HepG2 (cell line): Measurements from ENCODE around the gene CAPN9. TPM values are rescaled to one million over a fixed set of nuclear protein-coding genes. Genes with fewer than 3 reads are reported as not detected.

ENCODE experiments used
- AHDC1 ChIP-seq: sonication (generic); formaldehyde crosslinking; IDR thresholded peaks from 2 replicates; pipeline ENCODE4 v1.5.1; 2020; ENCODE audit warnings: mild to moderate bottlenecking, missing genetic modification reagents, borderline replicate concordance
- ATF5 ChIP-seq: sonication (generic); formaldehyde crosslinking; IDR thresholded peaks from 2 replicates; pipeline ENCODE4 v1.4.0; 2020; ENCODE audit warnings: mild to moderate bottlenecking, low read depth, missing genetic modification reagents
- CCAR2 ChIP-seq: fragments of 200-400 bp; formaldehyde crosslinking; optimal IDR thresholded peaks from 2 replicates; pipeline ENCODE3; 2018; ENCODE audit warnings: low read depth, mild to moderate bottlenecking, low read length, moderate library complexity
- E2F1 ChIP-seq: sonication (generic); formaldehyde crosslinking; IDR thresholded peaks from 2 replicates; pipeline ENCODE4 v1.5.0; 2020; ENCODE audit warnings: missing genetic modification reagents
- EP300 ChIP-seq, 3 experiments: sonication (generic) in 1 of 3; formaldehyde crosslinking in 1 of 3; IDR thresholded peaks; 2 replicates each; pipeline versions ENCODE4 v1.5.1 to v1.6.1; 2011 to 2020; ENCODE audit warnings: low read depth in 2 of 3, low read length in 2 of 3, borderline replicate concordance in 1 of 3, improper control_type of control experiment in 1 of 3, mild to moderate bottlenecking in 1 of 3, missing genetic modification reagents in 1 of 3, moderate library complexity in 1 of 3
- FOXK2 ChIP-seq: fragments of 450-650 bp; IDR thresholded peaks from 2 replicates; pipeline ENCODE4 v1.6.1; 2016
- FOXP1 ChIP-seq, 2 experiments: fragments of 450-650 bp in 1 of 2; IDR thresholded peaks; 2 replicates each; pipeline ENCODE4 v1.6.1; 2017 to 2018; ENCODE audit warnings: antibody characterized with exemption in 1 of 2
- MBNL3 ChIP-seq: fragments of 250-450 bp; sonication (Bioruptor Pico); conservative IDR thresholded peaks from 2 replicates; pipeline ENCODE4 v1.8.0; 2022; ENCODE audit warnings: mild to moderate bottlenecking, inconsistent platforms
- NKX3-1 ChIP-seq: sonication (generic); formaldehyde crosslinking; IDR thresholded peaks from 2 replicates; pipeline ENCODE4 v1.5.0; 2020; ENCODE audit warnings: missing genetic modification reagents
- PBX3 ChIP-seq: sonication (generic); formaldehyde crosslinking; IDR thresholded peaks from 2 replicates; pipeline ENCODE4 v1.8.1; 2023; ENCODE audit warnings: missing genetic modification reagents, inconsistent platforms, borderline replicate concordance
- PHF21A ChIP-seq: sonication (generic); formaldehyde crosslinking; IDR thresholded peaks from 2 replicates; pipeline ENCODE4 v1.5.0; 2020; ENCODE audit warnings: mild to moderate bottlenecking, missing genetic modification reagents
- SMAD9 ChIP-seq: sonication (generic); formaldehyde crosslinking; IDR thresholded peaks from 2 replicates; pipeline ENCODE4 v1.5.1; 2020; ENCODE audit warnings: mild to moderate bottlenecking, missing genetic modification reagents
- SMARCE1 ChIP-seq: fragments of 450-650 bp; IDR thresholded peaks from 2 replicates; pipeline ENCODE4 v1.6.1; 2017; ENCODE audit warnings: borderline replicate concordance
- SRSF1 ChIP-seq: fragments of 200-400 bp; formaldehyde crosslinking; optimal IDR thresholded peaks from 2 replicates; pipeline ENCODE3; 2017; ENCODE audit warnings: mild to moderate bottlenecking, low read depth, low read length, moderate library complexity
- THRA ChIP-seq: sonication (generic); formaldehyde crosslinking; IDR thresholded peaks from 2 replicates; pipeline ENCODE4 v1.4.0; 2020; ENCODE audit warnings: missing genetic modification reagents, borderline replicate concordance
- ZBTB7B ChIP-seq: sonication (generic); formaldehyde crosslinking; IDR thresholded peaks from 2 replicates; pipeline ENCODE4 v1.4.0; 2020; ENCODE audit warnings: missing genetic modification reagents
- ZNF207 ChIP-seq: fragments of 450-650 bp; IDR thresholded peaks from 2 replicates; pipeline ENCODE4 v1.6.1; 2016; ENCODE audit warnings: antibody characterized with exemption, borderline replicate concordance
- ZNF550 ChIP-seq: sonication (generic); formaldehyde crosslinking; IDR thresholded peaks from 2 replicates; pipeline ENCODE4 v1.4.0; 2020; ENCODE audit warnings: mild to moderate bottlenecking, missing genetic modification reagents, borderline replicate concordance
- polyA plus RNA-seq, 8 experiments: library from polyadenylated mRNA; depleted of rRNA in 3 of 8; stranded (reverse) in 7 of 8; unstranded in 1 of 8; fragments of >200 nt; fragmentation: Illumina TruSeq in 4 of 8; extraction: Trizol in 4 of 8; gene quantifications; 2 replicates each; pipeline versions ENCODE4 v1.2.1 to v1.2.3, GENCODE V29; 2011 to 2016; ENCODE audit warnings: low read depth in 4 of 8, missing spikeins in 1 of 8, mixed read lengths in 1 of 8; ENCODE audit not compliant: insufficient read depth in 1 of 8
- total RNA-seq, 5 experiments: library from RNA; depleted of rRNA; stranded (reverse); fragments of >200 nt; fragmentation: Illumina TruSeq; extraction: Trizol; gene quantifications; 2 replicates each; pipeline ENCODE4 v1.2.3, GENCODE V29; 2016; ENCODE audit warnings: low read depth in 1 of 5

The CAPN9 gene
- total and polyA plus RNA-seq, 2 of the 13 experiments (the other 11 are each of a cell fraction or from before 2014, with no cell fraction given) = 0.04 to 0.31 TPM

- peak; percentile 89 for TF ChIP-seq AHDC1
- peak; percentile 38; the same call in 1 of the 2 replicates for TF ChIP-seq ATF5 (CRISPR knock-in tag)
- peak; percentile 97 for TF ChIP-seq ZBTB7B
- peak; percentile 93 for TF ChIP-seq THRA (CRISPR knock-in tag)
- TF ChIP-seq ZNF207 = no peak
- TF ChIP-seq NKX3-1 (CRISPR knock-in tag) = peak; percentile 96
- peak; percentile 71 for TF ChIP-seq SRSF1
- TF ChIP-seq ZNF550 (CRISPR knock-in tag) = no peak
- TF ChIP-seq PBX3 (CRISPR knock-in tag) = peak; percentile 67; the same call in 1 of the 2 replicates
- TF ChIP-seq FOXP1 (IDR thresholded peaks at IDR 0.05) = no peak
- peak; percentile 86 for TF ChIP-seq FOXP1 (CRISPR knock-in tag; IDR thresholded peaks at IDR 0.05)
- peak in 1 of 2 experiments; percentile 94; a peak in 3 of 4 replicates for TF ChIP-seq EP300 (IDR thresholded peaks at IDR 0.05; ENCODE audit: low read depth in 2 of 2, low read length in 2 of 2)
- TF ChIP-seq EP300 (CRISPR knock-in tag; IDR thresholded peaks at IDR 0.05; ENCODE audit: borderline replicate concordance) = peak; percentile 95
- TF ChIP-seq FOXK2 = 0 out of 2 replicates have a peak, but pooled peaks have one; percentile 32
- TF ChIP-seq PHF21A = peak; percentile 98
- TF ChIP-seq MBNL3 = no peak
- no peak for TF ChIP-seq CCAR2
- TF ChIP-seq SMAD9 = no peak
- TF ChIP-seq E2F1 (CRISPR knock-in tag) = peak; percentile 70
- no peak for TF ChIP-seq SMARCE1
Observed at GRCh38 chr1:230702934-230703678, 44.1 kb upstream of the CAPN9 start (continued).
